GM19463 (cell line): ENCODE data around the gene C4orf33.
"Not testable (repeated sequence)": the region's sequence is repeated elsewhere in the genome, so short reads cannot be mapped to it uniquely, and the experiment has no call there.

Experiments used
- ATAC-seq: cut with Tn5 transposase; IDR thresholded peaks from one replicate; pipeline ENCODE4 v1.9.1; 2021; ENCODE audit warnings: mild to moderate bottlenecking, moderate library complexity; ENCODE audit not compliant: unreplicated experiment

Gene C4orf33

GRCh38 chr4:129095811-129096454 lies at the start of gene C4orf33:
Gene C4orf33 (plus strand): TSS chr4:129096152. CDS start chr4:129102611, 6,459 bp downstream.
- ATAC-seq: peak; percentile 37

DNA sequence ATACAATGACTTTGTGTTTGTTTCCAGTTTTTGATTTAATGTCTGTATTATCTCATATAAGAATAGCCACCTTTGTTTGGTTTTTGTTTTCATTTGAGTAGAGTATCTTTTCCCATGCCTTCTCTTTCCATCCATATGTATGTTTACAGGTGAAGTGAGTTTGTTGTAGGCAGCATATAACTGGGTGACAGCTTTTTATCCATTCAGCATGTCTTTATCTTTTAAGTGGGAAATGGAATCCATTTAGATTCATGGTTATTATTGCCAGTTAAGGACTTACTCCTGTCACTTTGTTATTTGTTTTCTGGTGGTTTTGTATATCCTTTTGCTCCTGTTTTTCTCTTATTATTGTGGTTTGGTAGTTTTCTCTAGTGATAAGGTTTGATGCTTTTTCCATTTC lies 36.9 kb upstream of the C4orf33 start:
- no peak for ATAC-seq

GRCh38 chr4:129062580-129062979 lies 33.4 kb upstream of the C4orf33 start:
- no peak for ATAC-seq

DNA sequence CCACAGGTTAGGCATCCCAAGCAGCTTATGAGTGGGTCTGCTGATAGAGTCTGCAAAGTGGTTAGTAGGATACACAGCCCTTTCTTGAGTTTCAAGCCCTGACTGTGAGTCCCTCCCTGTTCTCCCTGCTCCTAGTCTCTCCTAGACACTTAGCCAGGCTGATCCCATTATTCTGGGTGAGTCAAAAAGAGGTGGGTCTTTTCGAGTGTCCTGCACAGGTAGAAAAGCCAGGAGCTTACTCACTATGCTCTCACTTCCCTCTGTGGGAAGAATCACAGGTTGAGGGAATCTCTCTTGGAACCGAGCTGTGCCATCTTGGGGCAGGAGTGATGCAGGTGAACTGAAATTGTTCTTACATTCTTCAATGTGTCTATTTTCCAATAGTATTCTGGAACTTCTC lies 32.3 kb upstream of the C4orf33 start:
- no peak for ATAC-seq

GRCh38 chr4:129064717-129065116 lies 31.2 kb upstream of the C4orf33 start:
- no peak for ATAC-seq

DNA sequence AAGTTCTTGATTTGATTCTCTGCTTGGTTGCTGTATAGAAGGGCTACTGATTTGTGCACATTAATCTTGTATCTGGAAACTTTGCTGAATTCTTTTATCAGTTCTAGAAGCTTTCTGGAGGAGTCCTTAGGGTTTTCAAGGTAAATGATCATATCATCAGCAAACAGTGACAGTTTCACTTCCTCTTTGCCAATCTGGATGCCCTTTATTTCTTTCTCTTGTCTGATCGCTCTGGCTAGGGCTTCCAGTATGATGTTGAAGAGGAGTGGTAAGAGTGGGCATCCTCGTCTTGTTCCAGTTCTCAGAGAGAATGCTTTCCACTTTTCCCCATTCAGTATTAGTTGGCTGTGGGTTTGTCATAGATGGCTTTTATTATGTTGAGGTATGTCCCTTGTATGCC lies 26.4 kb upstream of the C4orf33 start:
- not testable (repeated sequence) for ATAC-seq

- ATAC-seq: no peak
Measured at GRCh38 chr4:129077326-129077725, 18.6 kb upstream of the C4orf33 start.

DNA sequence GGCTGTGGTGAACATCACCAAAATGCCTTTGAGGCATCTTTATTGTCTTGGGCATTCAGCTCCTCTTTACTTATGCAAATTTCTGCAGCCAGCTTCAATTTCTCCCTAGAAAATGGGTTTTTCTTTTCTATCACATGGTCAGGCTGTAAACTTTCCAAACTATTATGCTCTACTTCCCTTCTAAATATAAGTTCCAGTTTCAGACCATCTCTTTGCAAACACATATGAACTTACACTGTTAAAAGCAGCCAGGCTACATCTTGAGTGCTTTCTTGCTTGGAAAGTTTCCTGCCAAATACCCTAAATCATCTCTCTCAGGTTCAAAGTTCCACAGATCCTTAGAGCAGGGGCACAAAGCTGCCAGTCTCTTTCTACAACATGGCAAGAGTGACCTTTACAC lies 15.8 kb upstream of the C4orf33 start:
- no peak for ATAC-seq

- no peak for ATAC-seq
Measured at GRCh38 chr4:129082302-129082701, 13.7 kb upstream of the C4orf33 start.

- no peak for ATAC-seq
Measured at GRCh38 chr4:129085472-129085871, 10.5 kb upstream of the C4orf33 start.

GRCh38 chr4:129087516-129087915 lies 8.4 kb upstream of the C4orf33 start:
- no peak for ATAC-seq

DNA sequence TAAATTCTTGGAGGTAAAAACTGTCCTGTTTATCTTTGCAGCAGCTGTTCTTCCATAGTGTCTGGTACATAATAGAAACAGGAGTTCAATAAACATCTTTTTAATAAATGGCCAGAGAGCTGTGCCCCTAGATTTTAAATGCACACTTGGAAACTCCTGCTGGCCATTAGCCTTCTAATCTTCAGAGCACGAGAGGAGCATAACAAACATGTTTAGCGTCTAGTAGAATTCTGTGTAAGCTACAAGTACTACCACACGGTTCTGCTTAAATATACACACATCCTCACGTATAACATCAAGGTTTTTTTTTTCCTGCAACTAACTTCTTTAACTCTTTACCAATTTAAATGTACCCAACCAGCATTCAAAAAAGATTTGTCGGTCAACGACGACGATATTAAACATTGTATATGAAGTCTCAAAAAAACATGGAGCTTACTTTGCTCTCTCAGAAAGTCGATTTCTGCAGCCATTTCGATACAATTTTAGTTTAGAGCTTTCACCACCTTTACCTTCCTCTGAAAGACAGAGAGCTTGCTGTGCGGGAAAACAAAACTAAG lies 3.2 kb upstream of the C4orf33 start:
- ATAC-seq: no peak

DNA sequence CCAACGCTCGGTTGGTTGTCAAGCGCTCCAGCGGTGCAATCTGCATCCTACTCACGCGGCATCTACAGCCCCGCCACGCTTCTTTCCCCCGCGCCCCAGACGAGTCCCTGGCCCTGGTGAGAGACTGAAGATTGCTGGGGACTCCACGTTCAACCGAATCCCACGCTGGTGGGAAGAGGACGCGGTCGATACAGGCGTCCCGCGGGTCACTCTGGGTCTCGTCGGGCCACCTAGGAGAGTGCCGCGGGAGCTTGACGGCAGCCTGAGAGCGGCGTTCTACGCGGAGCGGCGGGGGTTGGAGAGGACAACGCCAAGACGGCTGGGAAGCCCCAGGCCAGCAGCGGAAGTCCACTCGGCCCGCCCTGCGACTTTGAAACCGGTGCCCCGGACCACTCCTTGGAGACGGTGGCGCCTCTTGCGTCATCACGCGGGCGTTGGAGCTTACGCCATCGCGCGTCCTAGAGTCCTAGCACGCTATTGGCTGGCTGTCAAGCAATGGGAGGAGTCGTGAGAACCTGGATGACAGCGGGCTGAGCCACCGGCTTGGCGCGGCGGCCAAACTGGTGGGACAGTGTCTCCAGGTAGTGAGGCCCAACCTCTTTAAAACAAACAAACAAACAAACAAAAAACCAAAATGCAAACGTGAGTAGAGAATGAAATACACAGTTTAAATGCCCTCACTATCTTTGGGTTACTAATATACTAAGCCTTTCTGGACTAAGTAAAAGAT lies 2.6 kb upstream of the C4orf33 start, which contains the start of gene SCLT1:
SCLT1 (minus strand) TSS at position 349 of the 730 bp plus-strand sequence. CDS start 436 bp downstream, outside the sequence.
- peak; percentile 91 for ATAC-seq

DNA sequence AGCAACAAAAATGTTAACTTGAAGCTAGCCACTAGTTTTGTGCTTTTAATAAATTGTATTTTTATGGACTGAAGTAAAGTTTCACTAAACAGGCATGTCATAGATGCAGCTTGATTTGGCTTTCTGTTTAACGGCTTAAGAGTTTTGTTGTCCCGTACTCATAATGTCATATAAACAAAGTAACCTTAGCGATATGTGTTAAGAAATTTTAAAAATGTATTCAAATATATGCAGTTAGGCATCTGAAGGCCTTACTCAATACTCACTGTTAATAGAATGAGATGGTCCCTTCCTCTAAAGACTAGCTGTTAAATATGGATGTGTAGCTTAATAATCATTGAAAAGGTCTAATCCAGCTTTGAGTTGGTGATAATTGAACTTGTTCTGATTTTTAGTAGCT lies 1.6 kb upstream of the C4orf33 start:
- no peak for ATAC-seq

DNA sequence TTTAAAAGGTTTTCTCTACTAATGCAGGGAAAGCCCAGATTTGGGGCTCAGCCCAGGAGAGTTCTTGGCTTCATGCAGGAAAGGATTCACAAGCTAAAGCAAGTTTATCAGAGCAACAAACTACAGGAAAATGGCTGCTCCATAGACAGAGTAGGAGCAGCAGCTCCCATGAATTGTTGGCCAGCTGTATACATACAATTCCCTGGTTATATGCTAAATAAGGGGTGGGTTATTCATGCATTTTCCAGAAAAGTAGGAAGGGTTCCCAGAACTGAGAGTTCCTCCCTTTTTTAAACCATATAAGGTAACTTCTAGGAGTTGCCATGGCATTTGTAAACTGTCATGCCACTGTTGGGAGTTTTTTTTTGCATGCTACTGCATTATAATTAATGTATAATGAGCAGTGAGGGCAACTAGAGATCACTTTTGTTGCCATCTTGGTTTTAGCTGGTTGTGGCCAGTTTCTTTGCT lies 2.6 kb downstream of the C4orf33 start:
- no peak for ATAC-seq

- ATAC-seq: no peak
Measured at GRCh38 chr4:129109965-129110824, 14.2 kb downstream of the C4orf33 start.

GRCh38 chr4:129110931-129111330 lies 15.0 kb downstream of the C4orf33 start:
- ATAC-seq: no peak

- no peak for ATAC-seq
Measured at GRCh38 chr4:129111919-129112318, 16.0 kb downstream of the C4orf33 start.

DNA sequence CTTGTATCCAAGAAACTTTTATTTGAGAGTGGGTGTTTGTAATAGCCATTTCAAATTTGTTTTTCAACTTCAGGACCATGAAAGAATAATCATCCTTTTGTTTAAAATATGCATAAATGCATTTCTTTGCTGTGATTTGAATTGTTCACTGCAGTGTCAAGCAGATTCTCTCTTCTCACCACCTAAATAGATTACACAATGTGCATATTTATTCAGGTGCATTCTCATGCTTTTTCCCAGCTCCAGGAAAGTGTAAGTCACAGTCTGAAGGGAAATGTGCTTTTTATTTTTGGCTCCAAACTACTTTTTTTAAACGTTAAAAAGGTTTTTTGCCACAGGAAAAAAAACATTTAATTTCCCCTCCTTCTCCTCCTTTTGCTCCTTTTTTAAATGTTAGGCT lies 17.5 kb downstream of the C4orf33 start:
- no peak for ATAC-seq

GRCh38 chr4:129113919-129114318 lies 18.0 kb downstream of the C4orf33 start:
- ATAC-seq: no peak

DNA sequence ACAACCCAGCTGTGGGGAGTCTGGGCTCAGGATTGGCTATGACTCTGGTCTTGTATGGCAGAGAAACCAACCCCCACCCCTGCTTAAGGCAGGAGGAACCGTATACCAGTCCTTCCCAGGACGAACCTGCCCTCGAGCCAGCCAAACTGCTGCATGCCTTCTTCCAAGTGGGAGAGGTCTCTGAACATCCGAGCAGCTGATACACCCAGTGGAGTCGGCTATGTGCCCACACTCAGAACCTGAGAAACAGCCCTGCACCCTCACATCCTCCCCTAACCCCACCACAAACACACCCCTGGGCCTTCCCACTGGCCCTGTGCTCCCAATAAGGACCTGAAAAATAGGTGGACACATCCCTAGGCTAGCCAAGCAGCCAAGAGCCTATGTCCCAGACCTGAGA lies 21.8 kb downstream of the C4orf33 start:
- ATAC-seq: no peak
